Femur (tissue), 1 donor: ENCODE results near the gene SLC39A10.
A peak's percentile ranks its signal among the peaks of the same experiment; 100 is the strongest.
"Not testable (repeated sequence)": the region's sequence is repeated elsewhere in the genome, so short reads cannot be mapped to it uniquely, and the experiment has no call there.

Experiments used
- DNase-seq: peaks from one replicate; pipeline ENCODE4 v3.0.0-alpha.2; 2017

The SLC39A10 gene

DNA sequence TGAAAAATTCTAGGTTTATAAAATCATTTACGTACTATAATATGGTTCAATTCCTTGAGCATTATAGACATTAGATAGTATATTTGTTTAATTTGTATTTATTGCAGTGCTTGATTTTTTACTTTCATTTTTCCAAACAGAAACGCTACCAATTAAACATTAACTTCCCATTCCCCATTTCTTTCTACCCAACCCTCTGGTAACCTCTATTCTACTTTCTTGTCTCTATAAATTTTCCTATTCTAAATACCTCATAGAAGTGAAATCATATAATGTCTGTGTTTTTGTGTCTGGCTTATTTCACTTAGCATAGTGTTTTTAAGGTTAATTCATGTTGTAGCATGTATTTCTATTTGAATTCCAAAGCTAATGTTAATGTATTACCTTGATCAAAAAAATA, 11.6 kb upstream of the SLC39A10 start:
- DNase-seq = no peak

DNA sequence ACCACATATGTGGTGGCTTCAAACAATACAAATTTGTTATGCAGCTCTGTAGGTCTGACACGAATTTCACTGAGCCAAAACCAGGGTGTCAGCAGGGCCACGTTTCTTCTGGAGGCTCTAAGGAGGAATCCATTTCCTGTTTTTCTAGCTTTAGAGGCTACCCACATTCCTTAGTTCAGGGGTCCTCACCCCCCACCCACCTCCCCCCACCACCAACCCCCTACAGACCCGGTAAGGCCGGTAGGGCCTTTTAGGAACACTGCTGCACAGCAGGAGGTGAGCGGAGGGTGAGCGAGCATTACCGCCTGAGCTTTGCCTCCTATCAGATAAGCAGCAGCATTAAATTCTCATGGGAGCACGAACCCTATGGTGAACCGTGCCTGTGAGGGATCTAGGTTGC, 10.6 kb upstream of the SLC39A10 start:
- DNase-seq = no peak

DNA sequence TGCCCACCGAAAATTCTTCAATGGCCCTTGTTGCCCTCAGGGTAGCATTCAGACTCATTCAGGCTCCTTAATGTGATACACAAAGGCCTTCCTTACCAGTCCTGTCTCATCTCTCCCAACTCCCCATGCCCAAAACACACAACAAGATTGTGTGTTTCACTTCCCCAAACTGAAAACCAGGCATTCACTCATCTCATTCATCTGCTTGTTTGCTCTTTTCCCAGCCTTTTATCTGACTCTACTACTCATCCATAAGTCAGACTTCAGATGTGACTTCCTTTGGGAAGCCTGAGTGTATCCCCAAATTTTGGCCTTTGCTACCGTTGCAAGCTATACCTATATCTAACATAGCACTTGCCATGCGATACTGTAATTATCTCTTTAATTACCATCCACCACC, 9.7 kb upstream of the SLC39A10 start:
- no peak for DNase-seq

GRCh38 chr2:195648370-195648769, 8.7 kb upstream of the SLC39A10 start:
- not testable (repeated sequence) for DNase-seq

- no peak for DNase-seq
Measured at GRCh38 chr2:195648787-195649186, 8.2 kb upstream of the SLC39A10 start.

DNA sequence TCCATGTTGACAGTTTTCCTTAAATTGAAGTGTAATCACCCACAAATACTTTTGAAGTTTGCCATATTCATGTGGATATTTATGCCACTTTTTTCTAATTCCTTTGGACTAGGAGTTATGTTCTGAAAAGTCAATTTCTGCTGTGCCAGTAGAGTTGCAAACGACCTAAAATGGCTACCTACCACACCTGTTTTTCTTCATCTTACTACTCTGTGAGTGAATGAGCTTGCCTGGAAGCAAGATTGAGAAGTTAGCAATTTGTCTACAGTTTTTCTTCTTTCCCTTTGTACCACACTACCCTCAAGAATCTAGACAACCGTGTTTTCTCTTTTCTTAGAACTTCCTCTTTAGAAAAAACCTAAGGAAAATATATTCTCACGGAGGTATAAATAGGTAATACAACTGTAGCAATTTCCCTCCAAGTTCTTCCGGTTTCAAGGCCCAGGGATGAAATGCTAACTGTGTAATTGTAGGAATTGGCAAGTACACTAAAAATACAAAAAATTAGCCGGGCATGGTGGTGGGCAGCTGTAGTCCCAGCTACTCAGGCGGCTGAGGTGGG, 7.3 kb upstream of the SLC39A10 start:
- DNase-seq = no peak

DNA sequence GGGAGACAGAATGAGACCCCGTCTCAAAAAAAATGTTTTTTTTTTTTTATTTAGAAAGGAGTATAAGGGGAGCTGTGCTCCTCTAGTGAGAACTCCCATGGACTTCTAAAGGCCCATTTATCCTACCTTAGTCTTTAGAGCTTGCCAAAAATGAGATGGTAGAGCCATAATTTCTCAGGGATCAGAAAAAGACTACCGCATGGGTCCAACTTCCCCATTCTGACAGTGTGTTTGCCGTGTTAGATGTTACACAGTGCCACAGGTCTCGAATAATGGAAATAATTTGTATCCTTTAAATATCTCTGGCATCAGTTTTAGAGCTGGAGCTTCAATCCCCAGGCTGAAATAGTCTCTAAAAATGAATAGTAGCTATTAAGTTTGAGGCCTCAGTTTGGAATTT, 6.0 kb upstream of the SLC39A10 start:
- no peak for DNase-seq

DNA sequence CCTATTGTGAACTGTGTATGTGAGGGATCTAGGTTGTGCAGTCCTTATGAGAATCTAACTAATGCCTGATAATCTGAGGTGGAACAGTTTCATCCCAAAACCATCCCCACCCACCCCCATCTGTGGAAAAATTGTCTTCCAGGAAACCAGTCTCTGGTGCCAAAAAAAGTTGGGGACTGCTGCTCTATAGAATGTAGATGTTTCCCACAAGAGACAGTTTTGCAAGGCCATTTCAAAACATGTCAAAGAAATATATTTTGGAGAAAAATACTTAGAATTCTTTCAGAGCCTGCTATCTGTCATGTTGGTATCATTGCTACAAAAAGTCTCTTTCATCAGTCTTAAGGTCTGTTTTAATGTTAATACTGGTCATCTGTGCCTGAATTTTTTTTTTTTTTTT, 4.1 kb upstream of the SLC39A10 start:
- no peak for DNase-seq

DNA sequence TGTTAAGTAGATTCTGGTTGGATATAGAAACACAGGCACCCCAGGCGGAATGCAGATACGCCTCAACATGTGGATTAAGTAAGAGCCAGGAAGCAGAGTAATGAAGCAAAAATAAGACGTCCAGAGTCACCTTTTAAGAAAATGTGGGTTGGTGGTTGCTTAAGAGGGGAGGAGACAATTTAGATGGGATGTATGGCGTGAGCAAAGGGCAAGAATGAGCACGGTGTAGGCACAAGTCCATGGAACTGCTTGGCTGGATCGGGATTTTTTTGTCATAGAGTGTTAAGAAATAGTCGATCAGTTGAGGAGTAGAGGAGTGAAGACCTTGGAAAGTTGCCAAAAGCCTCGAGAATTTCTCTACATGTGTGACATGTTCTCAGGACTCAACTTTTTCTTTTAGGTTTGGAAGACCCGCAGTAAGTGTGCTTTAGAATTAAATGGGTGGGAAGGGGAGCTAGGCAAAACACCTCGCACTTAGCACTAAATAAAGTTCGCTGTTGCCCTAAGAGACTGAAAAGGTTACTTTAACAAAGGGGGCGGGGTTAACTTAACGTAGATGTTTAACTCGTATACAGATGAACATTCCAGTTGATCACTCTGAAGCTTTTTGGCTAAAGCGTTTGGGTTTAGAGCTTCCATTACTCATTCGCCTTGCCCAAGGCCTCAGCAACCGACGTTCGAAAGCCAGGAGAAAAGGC, 716 bp upstream of the SLC39A10 start:
- peak; percentile 24 for DNase-seq

DNA sequence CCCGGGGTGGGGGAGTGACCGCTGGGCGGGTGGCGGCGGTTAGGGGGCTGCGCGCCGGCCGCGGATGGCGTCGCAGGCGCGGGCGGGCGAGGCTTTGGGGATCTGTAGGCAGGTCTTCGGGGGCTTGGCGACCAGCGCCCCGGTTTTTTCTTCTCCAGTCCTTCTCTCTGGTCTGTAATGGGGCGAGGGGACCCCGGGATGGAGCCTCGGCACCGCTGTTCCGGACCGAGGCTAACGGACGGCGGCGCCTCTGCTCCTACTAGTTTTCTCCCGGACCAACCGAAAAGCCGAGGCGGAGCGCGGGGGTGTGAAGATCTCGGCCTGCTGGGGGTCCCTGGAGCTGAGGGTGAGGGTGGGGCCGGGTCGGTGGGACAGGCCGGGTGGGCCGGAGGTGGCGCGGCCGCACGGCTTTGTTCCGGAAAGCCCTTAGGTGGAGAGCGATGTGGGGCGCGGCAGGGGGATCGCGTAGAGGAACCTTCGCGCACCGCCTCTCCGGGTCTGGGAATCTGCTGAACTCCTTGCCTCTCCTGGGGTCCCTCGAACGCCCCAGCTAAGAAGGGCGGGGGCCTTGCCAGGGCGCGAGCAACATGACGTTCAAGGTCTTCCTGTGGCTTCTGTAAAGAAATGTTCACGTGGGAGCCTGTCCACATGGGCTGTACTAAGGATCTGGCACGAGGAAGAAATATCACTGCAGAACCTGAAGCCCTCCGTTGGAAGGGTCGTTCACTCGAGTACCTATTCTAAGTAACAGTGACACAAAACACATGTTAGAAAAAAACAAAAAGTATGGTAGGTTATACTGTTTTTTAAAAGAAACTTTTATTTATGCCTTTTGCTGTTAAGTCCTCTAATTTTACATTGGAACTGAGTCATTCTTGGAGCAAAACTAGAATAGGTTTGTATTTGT, 861 bp downstream of the SLC39A10 start:
- DNase-seq = peak; percentile 86

DNA sequence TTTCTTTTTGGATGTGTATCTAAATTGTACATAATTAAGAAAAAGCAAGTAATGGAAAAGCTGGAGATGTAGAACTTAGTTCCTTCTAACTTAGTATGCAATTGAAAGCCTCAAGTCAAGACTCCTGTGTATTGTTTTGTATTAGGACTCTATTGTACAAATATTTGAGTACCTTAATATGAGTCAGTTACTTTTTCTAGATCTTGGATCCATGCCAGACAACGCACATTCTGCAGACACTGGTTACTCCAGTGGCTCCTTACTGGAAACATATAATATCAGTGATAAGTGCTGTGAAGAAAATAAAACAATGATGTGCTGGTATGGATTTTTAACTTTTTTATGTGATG, 1.5 kb downstream of the SLC39A10 start:
- no peak for DNase-seq

DNA sequence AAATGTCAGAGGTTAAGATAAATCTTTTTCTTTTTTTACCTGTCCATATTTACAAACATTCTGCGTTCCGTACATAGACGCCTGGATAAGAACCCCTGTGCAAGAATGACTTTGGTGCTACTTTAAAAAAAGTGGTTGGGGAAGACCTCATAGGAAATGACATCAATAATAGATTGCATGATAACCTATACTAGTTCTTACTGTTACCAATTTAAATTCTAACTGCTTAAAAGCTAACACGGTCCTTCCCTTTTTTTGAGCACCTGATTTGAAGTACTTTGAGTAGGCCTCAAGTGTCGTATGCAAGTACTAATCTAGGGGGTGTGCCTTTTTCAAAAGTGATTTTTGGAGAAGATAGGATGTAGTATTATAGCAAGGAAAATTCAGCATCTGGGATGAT, 2.1 kb downstream of the SLC39A10 start:
- no peak for DNase-seq

- DNase-seq = peak; percentile 69
Measured at GRCh38 chr2:195659982-195660890, 3.2 kb downstream of the SLC39A10 start.

DNA sequence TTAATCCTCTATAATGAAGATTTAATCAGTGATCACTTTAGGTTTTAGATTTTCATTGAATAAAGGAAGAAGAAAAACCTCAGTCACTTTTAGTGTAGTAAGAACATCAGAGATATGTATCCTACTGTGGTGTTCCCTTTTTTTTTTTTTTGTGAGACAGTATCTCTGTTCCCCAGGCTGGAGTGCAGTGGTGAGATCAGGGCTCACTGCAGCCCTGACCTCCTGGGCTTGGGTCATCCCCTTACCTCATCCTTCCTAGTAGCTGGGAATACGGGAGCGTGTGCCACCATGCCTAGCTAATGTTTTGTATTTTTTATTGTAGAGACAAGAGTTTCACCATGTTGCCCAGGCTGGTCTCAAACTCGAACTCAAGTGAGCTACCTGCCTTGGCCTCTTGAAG, 5.1 kb downstream of the SLC39A10 start:
- no peak for DNase-seq

DNA sequence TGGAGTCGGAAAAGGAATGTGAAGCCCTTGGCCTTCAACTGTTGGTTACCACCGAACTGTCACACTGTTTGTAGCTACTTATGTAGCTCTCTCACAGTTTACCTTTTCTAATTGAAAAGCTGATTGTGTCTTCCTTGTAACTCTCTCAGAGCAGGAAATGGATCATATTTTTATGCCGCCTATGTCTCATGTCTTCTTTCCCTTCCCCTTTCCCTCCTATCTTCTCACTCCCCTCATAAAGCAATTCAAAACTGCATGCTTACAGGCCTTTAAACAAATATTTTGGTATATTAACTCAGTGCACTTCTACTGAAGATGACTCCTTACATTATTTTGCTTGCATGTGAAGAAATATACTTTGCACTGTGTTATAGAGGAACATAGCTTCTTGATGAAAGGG, 6.0 kb downstream of the SLC39A10 start:
- no peak for DNase-seq

DNA sequence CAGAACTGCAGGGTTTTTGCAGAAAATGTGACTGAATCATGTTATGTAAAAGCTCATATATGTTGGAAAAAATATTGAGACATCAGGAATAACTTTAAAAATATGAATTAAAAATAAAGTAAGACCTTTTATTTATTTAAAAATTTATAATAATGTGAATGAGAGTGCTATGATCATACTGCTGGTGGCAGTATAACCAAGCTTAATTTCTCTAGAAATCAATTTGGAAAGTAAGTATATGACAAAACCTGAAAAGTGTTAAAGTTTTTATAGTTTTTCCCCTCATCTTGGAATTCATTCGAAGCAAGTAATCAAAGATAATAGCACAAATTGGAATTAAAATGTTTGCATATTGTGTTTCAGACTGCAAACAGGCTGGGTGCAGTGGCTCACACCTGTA, 7.5 kb downstream of the SLC39A10 start:
- no peak for DNase-seq

DNA sequence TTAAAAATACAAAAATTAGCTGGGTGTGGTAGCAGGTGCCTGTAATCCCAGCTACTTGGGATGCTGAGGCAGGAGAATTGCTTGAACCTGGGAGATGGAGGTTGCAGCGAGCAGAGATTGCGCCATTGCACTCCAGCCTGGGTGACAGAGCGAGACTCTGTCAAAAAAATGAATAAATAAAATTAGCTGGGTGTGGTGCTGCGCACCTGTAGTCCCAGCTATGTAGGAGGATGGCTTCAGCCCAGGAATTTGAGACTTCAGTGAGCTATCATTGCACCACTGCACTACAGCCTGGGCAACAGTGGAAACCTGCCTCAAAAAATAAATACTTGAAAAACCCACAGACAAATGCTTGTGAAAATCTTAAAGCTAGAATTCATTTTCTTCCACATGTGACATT, 8.1 kb downstream of the SLC39A10 start:
- not testable (repeated sequence) for DNase-seq

DNA sequence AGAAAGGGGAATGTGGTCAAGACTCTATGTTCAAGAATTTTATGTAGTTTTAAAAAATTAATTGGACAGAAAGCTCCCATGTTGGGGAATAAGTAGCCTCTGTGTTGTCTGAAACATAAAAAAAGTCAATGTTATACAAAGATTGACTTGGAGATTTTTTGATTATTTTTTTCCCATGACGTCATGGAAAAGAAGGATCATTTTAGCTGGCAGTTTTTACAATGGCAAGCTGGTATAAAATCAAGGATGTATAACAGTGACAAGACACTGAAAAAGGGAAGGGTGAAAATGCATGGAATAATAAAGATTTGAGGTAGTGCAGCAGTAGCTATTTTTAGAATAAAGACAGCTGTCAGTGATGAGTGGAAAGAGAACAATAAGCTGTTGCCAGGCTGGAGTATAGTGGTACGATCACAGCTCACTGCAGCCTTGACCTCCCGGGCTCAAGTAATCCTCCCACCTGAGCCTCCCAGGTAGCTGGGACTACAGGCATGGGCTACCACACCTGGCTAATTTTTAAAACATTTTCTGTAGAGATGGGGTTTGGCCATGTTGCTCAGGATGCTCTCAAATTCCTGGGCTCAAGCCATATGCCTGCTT, 9.2 kb downstream of the SLC39A10 start:
- no peak for DNase-seq

DNA sequence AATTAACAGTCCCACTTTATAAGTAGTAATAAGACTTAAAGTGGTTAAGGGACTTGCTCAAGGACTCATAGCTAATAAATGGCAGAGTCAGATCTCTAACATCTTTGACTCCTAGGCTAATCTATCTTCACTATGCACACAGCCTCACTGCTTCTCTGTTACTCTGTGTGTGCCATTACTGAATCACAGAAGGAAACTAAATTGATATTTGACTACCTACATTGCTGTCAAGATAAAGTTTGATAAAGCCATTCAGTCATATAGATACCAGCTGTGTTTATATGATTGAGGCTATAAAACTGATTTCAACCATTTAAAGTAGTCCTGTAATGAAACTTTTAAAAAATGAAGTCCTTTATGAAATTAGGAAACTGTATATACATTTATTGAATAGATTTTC, 10.9 kb downstream of the SLC39A10 start:
- no peak for DNase-seq

- DNase-seq = no peak
Measured at GRCh38 chr2:195670191-195670590, 13.2 kb downstream of the SLC39A10 start.

GRCh38 chr2:195671563-195671962, 14.5 kb downstream of the SLC39A10 start:
- no peak for DNase-seq

GRCh38 chr2:195672674-195673073, 15.6 kb downstream of the SLC39A10 start:
- no peak for DNase-seq
